SHP77 (cell line): ENCODE data around the gene GLIS2.

ENCODE experiments used
- DNase-seq, 2 experiments: peaks; one replicate each; lab custom pipeline; 2025; lab: John Stamatoyannopoulos, UW

The GLIS2 gene

GRCh38 chr16:4315186-4316107, at the start of gene GLIS2:
GLIS2 (plus strand) TSS chr16:4316067; CDS start chr16:4332281, 16,214 bp downstream.
- DNase-seq = peak; percentile 69 to 70

DNA sequence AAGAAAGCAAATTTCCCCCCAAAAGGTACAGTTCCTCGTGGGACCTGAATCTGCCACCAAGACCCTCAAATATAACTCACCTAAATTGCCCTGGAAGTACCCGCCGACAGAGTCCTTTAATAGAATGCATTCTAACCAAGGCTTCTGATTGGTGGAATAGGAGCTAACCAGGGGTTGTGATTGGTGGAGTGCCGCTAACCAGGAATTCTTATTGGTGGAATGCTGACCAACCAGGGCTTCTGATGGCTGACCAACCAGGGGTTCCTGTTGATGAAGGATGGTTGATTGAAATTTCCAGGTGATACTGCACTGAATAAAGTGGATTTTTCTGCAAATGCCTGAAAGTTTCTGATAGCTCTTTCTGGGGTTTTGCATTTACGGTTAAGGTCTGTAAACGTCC, 49.5 kb upstream of the GLIS2 start:
- DNase-seq = peak in 1 of 2 experiments; percentile 21

DNA sequence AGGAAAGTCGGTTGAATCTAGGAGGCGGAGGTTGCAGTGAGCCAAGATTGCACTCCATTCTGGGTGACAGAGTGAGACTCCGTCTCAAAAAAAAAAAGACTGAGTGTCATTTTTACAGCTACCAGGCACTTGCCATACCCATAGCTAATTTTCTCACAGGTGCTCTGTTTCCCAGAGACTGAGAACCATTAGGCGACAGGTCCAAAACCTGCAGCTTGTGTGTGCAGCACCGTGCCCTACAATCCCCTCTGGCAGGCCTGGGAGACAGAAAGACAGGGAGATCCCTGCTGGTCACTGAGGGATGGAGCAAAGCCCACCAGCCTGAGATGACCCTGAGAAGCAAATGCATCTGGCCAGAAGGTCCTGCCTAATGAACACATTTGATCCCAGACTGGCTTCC, 45.8 kb upstream of the GLIS2 start:
- DNase-seq = no peak

DNA sequence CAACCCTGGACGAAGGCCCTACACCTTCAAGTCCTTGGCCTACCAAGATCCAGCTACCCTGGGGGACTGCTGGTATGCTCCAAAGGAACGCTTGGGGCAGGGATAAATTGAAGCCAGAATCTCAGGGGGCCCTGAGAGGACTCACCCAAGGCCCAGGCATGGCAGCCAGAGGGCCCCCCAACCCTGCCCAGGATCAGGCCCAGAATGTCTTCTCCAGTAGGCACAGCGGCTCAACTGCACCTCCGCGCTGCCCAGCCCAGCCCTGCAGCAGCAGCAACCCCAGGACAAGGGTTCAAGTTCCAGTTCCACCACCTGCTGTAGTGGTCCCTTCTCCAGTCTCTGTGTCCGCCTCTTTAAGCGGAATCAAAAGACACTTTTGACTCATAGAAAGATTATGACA, 45.3 kb upstream of the GLIS2 start:
- DNase-seq = no peak

DNA sequence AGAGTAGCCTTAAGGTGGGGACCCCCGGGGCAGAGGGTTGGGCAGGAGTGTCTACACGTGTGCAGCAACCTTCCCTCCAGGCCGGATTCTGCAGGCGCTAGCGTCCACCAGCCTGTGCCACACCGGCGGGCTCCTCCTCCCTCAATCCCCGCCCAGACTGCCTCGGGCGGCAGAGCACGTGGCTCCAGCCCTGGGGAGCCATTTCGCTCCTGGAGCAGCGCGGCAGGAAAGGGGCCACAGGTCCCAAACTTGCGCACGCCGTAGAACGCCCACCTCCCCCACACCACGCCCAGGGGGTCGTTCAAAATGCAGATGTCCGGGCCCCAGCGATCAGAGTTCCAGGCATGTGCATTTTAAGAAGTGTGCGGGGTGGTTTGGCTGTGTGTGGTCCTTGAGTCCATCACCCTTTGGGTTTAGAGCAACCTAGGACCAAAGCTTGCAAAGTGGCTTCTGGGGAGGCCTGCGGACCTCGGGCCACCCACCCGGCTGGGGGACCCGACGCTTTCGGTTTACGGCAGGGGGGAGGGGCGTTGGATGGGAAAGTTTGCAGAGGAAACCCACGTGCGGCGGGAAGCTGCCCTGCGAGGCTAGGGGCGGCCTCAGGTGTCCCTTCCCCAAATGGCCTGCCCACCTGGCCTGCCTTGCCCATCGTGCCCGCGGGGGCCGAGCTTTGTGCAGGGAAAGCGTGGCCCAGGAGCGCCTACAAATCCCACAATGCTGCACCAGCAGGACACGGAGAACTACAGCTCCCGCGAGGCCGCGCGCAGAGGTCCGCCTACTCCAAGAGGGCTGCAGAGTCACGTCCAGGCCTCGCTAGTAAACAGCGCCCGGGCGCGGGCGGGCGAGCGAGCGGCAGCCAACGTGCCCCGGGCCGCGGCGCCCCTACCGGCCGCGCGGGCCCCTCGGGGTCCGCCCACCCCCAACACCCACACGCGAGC, 44.4 kb upstream of the GLIS2 start:
- DNase-seq = peak; percentile 84 to 92

DNA sequence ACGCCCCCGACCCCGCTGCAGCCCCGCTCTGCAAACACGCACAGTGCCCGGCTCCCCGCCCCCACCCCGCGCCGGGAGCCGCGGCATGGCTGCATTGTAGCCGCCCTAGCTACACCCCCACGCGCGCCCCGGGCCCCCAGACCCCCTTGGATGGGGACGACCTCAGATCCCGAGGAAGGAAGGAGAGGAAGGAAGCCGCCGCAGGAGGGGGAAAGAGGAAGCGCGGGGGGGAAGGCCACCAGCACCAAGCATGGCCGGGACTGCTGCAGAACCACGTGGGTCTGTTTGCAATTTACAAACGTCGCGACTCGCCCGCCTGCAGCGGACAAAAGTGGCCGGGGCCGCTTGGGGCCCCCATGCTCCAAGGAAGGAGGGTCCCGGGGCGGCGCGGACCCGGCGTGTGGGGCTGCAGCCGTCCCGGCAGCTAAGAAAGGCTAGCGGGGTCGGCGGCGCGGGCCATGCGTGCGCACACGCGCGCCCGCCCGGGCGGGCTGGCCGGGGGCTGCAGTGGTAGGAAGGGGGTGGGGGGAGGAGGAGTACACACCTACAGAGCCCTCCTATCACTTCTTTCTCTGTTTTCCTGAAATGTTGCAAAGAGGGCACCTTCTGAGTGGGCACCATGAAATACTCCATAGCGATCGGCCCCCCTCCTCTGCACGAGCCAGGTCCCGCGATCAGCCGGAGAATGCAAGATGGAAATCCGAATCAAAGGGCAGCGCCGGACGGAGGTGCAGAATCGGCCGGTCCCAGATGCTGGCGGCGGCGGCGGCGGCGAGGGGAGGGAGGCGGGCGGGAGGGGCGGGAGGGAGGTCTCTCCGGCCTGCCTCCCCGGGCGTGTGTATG, 43.5 kb upstream of the GLIS2 start:
- DNase-seq = peak in 1 of 2 experiments; percentile 31

GRCh38 chr16:4273858-4274311, 42.0 kb upstream of the GLIS2 start:
- DNase-seq = peak; percentile 35 to 45

DNA sequence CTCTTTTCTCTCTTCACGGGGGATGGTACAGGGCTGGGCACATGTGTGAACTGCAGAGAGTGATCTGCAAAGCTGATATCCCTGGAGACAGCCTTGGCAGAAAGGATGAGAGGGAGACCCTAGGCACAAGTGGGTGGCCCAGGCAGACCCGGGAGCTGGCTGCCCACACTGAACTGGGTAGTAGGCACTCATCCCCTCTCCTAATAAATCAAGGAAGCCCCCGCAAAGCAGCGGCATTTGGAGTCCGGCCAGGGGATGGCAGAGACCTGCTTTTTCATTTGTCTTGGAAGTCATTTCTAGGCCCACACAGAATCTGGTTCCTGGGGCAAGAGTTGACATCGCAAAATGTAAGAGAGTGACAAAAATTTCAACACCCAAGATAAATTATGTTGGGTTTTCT, 40.0 kb upstream of the GLIS2 start:
- no peak for DNase-seq

DNA sequence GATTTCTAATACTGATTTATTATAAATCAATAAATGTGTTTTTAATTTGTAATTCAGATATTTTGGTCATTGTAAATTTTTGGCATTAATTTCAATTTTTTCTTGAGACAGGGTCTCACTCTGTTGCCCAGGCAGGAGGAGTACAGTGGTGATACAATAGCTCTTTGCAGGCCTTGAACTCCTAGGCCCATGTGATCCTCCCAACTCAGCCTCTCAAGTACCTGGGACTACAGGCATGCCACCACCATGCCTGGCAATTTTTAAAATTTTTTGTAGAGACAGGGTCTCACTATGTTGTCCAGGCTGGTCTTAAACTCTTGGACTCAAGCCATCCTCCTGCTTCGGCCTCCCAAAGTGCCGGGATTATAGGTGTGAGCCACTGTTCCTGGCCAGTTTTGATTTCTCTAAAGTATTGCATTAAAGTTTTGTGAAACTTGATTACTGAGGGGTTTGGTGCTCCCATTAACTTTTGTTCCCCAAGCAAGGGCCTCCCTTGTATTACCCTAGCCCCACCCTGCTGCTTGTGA, 37.8 kb upstream of the GLIS2 start:
- no peak for DNase-seq

DNA sequence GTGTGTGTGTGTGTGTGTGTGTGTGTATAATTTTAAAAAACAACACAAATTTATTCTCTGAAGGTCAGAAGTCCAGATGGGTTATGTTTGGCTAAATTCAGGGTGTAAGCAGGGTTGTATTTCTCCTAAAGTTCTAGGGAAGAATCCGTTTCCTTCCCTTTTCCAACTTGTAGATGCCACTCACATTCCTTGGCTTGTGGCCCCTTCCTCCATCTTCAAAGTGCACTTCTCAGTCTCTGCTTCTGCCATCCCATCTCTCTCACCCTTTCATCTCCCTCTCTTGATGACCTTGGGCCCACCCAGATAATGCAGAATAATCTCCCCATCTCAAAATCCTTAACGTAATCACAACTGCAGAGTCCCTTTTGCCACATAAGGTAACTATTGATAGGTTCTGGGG, 35.2 kb upstream of the GLIS2 start:
- no peak for DNase-seq

GRCh38 chr16:4283441-4283840, 32.4 kb upstream of the GLIS2 start:
- no peak for DNase-seq

DNA sequence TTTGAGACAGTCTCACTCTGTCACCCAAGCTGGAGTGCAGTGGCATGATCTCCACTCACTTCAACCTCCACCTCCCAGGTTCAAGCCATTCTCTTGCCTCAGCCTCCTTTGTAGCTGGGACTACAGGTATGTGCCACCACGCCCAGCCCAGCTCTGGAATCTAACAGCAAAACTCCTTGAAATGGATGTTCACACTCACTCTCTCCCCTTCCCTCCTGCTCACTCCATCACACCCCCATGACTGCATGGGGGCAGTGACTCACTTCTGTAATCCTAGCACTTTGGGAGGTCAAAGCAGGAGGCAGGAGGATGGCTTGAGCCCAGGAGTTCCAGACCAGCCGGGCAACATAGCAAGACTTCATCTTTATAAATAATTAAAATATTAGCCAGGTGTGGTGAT, 31.9 kb upstream of the GLIS2 start:
- DNase-seq = no peak

- peak; percentile 45 to 55 for DNase-seq
These were observed 30.7 kb upstream of the GLIS2 start for GRCh38 chr16:4285167-4285566.

GRCh38 chr16:4288148-4288921, 27.5 kb upstream of the GLIS2 start:
- peak; percentile 68 to 73 for DNase-seq

DNA sequence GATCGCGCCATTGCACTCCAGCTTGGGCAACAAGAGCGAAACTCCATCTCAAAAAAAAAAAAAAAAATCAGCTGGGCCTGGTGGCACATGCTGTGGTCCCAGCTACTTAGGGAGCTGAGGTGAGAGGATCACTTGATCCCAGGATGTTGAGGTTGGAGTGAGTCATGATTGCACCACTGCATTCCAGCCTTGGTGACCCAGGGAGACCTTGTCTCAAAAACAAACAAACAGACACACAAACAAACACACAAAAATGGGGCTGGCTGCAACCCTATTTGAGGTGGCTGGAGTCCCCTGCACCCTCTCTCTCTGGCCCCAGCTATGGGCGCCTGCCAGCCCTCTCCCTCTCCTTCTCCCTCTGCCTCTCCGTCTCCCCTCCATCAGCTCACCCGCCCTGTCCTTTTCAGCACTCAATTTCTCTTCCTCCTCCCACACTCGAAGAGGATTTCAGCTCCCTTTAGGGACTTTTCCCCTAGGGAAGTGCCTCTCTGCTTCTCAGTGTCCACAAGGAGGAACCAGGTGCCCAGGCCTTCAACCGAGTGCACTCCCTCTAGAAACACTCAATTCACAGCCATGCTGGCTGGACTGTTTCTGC, 25.5 kb upstream of the GLIS2 start:
- DNase-seq = no peak

DNA sequence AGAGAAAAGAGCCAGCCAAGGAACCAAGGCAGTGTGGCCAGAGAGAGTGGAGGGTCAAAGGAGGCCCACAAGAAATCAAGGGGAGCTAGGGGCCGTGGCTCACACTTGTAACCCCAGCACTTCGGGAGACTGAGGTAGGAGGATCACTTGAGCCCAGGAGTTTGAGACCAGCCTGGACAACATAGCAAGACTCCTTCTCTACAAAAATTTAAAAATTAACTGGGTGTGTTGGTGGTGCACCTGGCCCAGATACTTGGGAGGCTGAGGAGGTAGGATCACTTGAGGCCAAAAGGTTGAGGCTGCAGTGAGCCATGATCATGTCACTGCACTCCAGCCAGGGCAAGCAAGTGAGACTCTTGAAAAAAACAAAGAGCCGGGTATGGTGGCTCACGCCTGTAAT, 24.2 kb upstream of the GLIS2 start:
- DNase-seq = no peak

GRCh38 chr16:4293181-4293716, 22.6 kb upstream of the GLIS2 start:
- no peak for DNase-seq

DNA sequence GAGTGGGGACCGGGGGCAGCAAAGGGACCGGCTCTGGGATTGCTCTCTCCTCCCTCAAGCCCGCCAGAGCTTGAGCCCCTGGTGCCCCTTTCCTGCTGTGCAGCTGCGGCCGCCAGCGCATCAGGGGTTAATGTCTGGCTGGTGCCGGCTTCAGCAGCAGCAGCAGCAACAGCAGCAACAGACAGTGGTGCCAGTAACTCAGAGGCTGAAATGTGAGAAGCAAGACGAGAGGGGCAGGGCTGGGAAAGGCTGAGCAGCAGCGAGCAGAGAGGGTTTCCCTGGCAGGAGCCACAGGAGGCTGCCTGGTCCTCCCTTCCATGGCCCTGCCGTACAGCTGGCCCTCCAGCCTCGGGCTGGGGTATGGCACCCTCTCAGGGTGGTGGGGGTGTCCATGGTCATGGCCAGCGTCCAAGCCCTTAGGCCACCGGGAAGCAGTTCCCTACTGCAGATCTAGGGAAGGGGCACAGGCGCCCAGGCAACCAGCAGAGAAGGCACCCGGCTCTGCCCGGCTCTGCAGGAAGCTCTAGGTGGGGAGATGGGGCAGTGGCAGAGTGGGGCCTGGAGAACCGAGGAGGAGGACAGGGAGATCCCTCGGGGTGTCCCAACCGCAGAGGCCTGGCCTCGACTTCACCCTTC, 21.9 kb upstream of the GLIS2 start:
- peak; percentile 72 to 81 for DNase-seq

- DNase-seq = no peak
These were observed 20.3 kb upstream of the GLIS2 start for GRCh38 chr16:4295581-4295980.
